Peyer's patch (tissue), 4 donors: Measurements from ENCODE around the gene KL.

ENCODE experiments used
- POLR2A ChIP-seq, 2 donors: fragments of 450-650 bp; IDR thresholded peaks; one replicate each; pipeline ENCODE4 v1.5.1; 2017; ENCODE audit warnings: antibody characterized with exemption in 2 of 2, mild to moderate bottlenecking in 2 of 2, moderate library complexity in 2 of 2
- TF ChIP-seq, protein P1 (sequence below), 6 experiments: fragments of 450-650 bp in 4 of 6; fragments of 200-600 bp in 2 of 6; sonication (generic) in 1 of 6; IDR thresholded peaks; one replicate each; pipeline ENCODE4 v1.5.1; 2017 to 2019; ENCODE audit warnings: antibody characterized with exemption in 6 of 6, mild to moderate bottlenecking in 3 of 6, moderate library complexity in 1 of 6

DNA sequence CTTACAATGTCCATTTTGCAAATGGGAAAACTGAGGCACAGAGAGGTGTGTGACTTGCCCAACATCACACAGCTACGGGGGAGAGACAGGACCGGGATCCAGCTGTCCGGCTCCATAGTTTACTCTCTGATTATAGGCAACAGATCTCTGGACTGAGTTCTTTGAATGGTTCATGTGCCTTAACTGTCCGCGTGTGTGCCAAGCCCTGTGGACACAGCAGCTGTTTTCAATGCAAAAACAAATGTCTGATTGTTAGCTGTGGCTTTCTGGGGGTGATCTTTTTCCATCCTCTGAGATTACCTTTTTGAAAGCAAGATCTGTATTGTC is 94.1 kb downstream of the KL start:
- TF ChIP-seq, protein P1, sequence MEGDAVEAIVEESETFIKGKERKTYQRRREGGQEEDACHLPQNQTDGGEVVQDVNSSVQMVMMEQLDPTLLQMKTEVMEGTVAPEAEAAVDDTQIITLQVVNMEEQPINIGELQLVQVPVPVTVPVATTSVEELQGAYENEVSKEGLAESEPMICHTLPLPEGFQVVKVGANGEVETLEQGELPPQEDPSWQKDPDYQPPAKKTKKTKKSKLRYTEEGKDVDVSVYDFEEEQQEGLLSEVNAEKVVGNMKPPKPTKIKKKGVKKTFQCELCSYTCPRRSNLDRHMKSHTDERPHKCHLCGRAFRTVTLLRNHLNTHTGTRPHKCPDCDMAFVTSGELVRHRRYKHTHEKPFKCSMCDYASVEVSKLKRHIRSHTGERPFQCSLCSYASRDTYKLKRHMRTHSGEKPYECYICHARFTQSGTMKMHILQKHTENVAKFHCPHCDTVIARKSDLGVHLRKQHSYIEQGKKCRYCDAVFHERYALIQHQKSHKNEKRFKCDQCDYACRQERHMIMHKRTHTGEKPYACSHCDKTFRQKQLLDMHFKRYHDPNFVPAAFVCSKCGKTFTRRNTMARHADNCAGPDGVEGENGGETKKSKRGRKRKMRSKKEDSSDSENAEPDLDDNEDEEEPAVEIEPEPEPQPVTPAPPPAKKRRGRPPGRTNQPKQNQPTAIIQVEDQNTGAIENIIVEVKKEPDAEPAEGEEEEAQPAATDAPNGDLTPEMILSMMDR (IDR thresholded peaks at IDR 0.05) = no peak
- TF ChIP-seq POLR2A (IDR thresholded peaks at IDR 0.05) = no peak
